Measurements from ENCODE around the gene DAPK1.

The DAPK1 gene

DNA sequence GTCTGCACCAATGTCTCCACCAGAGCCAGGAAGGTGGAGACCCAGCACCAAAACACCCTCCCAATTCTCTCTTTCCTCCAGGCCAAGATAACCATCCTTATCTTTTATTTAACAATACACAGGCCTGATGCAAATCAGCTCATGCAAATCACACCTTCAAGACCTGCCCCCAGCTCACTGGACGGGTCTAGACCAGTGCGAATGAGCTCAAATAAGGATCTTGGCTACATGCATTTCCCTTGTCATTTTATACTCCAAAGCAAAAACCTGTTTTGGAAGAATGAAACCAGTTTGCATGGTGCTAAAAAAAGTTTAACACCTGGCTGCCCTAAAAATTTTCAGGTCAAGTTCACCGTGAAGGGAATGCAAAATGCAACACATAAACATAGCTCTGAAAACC lies 31.9 kb upstream of the DAPK1 start:
- no peak for TF ChIP-seq CTCF (IDR thresholded peaks at IDR 0.05; ENCODE audit: low read depth, low read length)
- H3K4me3 ChIP-seq (ENCODE audit: low read depth, low read length) = no peak overlapping the region
- in situ Hi-C loops (cut with HindIII; ENCODE audit: low sequenced_read_pairs) = no loop called here
- DNase-seq (ENCODE audit: low read depth, low spot score) = no peak

DNA sequence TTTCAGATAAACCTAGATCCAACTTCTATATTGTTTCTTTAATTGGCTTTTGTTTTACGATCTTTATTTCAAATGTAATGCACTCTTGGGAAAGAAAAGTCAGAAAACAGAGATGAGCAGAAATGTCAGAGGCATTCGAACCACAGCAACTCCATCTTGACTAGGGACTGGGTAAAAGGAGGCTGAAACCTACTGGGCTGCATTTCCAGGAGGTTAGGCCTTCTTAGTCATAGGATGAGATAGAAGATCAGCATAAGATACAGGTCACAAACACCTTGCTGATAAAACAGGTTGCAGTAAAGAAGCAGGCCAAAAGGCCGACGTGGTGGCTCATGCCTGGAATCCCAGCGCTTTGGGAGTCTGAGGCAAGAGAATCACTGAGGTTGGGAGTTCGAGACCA lies 30.5 kb upstream of the DAPK1 start:
- in situ Hi-C loops (cut with HindIII; ENCODE audit: low sequenced_read_pairs) = no loop called here
- H3K4me3 ChIP-seq (ENCODE audit: low read depth, low read length) = no peak overlapping the region
- no peak for DNase-seq (ENCODE audit: low read depth, low spot score)
- TF ChIP-seq CTCF (IDR thresholded peaks at IDR 0.05; ENCODE audit: low read depth, low read length) = no peak

GRCh38 chr9:87469793-87470465 lies 27.7 kb upstream of the DAPK1 start:
- in situ Hi-C loops (cut with HindIII; ENCODE audit: low sequenced_read_pairs) = no loop called here
- no peak overlapping the region for H3K4me3 ChIP-seq (ENCODE audit: low read depth, low read length)
- TF ChIP-seq CTCF (IDR thresholded peaks at IDR 0.05; ENCODE audit: low read depth, low read length) = no peak
- no peak for DNase-seq (ENCODE audit: low read depth, low spot score)

DNA sequence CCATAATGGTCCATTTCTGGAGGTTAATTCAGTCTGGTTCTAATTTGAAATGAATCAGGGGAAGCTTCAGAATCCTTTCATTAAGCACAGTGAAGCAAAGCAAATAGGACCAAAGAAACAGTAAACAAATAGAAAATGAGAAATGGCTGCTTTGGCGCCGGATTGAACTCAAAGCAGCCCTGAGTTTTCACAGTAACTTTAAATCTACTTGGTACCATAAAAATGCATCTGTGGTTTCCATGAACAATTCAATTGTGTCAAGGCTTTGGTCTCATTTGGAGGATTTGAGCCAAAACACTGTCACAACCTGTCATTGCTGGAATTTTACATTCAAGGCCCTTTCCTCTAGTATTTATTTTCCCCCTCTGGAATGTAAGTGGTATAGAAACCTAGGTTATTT lies 25.9 kb upstream of the DAPK1 start:
- DNase-seq (ENCODE audit: low read depth, low spot score) = no peak
- no peak overlapping the region for H3K4me3 ChIP-seq (ENCODE audit: low read depth, low read length)
- in situ Hi-C loops (cut with HindIII; ENCODE audit: low sequenced_read_pairs) = no loop called here
- TF ChIP-seq CTCF (IDR thresholded peaks at IDR 0.05; ENCODE audit: low read depth, low read length) = no peak

- no peak for TF ChIP-seq CTCF (IDR thresholded peaks at IDR 0.05; ENCODE audit: low read depth, low read length)
- DNase-seq (ENCODE audit: low read depth, low spot score) = no peak
- in situ Hi-C loops (cut with HindIII; ENCODE audit: low sequenced_read_pairs) = no loop called here
- no peak overlapping the region for H3K4me3 ChIP-seq (ENCODE audit: low read depth, low read length)
Measured at GRCh38 chr9:87475463-87475862, 22.2 kb upstream of the DAPK1 start.

DNA sequence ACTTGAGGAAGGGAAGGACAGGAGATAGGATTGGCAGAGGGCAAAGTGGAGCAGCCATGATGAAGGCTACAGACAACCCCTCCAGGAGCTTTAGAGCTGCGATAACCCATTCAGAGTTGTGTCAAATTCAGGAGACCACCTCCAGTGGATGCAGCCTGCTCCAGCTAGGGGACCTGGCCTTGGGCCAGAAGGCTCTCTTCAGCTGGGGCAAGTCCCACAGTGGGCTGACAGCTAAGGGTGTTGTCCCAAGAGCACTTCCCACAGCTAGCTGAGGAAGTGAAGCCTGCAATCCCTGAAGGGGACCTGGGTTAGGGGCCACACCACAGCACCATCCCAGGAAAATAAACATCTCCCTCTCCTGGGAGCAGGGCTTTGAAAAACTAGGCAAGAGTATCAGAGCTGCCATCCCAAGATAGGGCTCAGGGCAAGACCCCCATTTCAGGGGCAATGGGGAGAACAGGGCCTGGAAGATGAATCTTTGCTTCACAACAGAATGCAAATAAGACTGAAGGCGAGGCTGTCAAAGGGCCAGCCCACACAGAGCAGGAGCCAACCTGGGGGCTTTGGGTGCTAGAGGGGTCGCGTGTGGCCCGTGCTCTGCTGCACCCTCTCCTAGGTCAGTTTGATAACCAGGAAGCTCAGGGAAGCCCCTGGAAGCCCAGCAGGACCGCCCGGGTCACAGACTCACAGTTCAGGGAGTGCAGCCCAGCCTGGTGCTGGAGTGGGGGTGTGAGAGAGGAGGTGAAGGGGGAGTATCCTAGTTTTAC lies 19.3 kb upstream of the DAPK1 start:
- in situ Hi-C loops (cut with HindIII; ENCODE audit: low sequenced_read_pairs) = no loop called here
- H3K4me3 ChIP-seq (ENCODE audit: low read depth, low read length) = no peak overlapping the region
- DNase-seq (ENCODE audit: low read depth, low spot score) = no peak
- TF ChIP-seq CTCF (IDR thresholded peaks at IDR 0.05; ENCODE audit: low read depth, low read length) = no peak
